ENCODE results near the gene TMEM9. TPM values are rescaled to one million over a fixed set of nuclear protein-coding genes. Genes with fewer than 3 reads are reported as not detected.

Gene TMEM9
- total RNA-seq, 1 donor = 52.2 TPM

- TF ChIP-seq CTCF (IDR thresholded peaks at IDR 0.05; ENCODE audit: insufficient read depth, low read depth, low read length) = no peak
- DNase-seq (ENCODE audit: low read depth) = no peak
- no peak overlapping the region for H3K4me3 ChIP-seq (ENCODE audit: low read depth, low read length)
These were observed 6.8 kb downstream of the TMEM9 start for GRCh38 chr1:201147396-201148015.

- TF ChIP-seq CTCF (IDR thresholded peaks at IDR 0.05; ENCODE audit: insufficient read depth, low read depth, low read length) = no peak
- H3K4me3 ChIP-seq (ENCODE audit: low read depth, low read length) = no peak overlapping the region
- DNase-seq (ENCODE audit: low read depth) = no peak
These were observed 7.5 kb downstream of the TMEM9 start for GRCh38 chr1:201146626-201147390.

GRCh38 chr1:201145816-201146215, 8.5 kb downstream of the TMEM9 start:
- no peak overlapping the region for H3K4me3 ChIP-seq (ENCODE audit: low read depth, low read length)
- TF ChIP-seq CTCF (IDR thresholded peaks at IDR 0.05; ENCODE audit: insufficient read depth, low read depth, low read length) = no peak
- no peak for DNase-seq (ENCODE audit: low read depth)

- no peak for TF ChIP-seq CTCF (IDR thresholded peaks at IDR 0.05; ENCODE audit: insufficient read depth, low read depth, low read length)
- no peak for DNase-seq (ENCODE audit: low read depth)
- no peak overlapping the region for H3K4me3 ChIP-seq (ENCODE audit: low read depth, low read length)
These were observed 9.1 kb downstream of the TMEM9 start for GRCh38 chr1:201145132-201145531.

- DNase-seq (ENCODE audit: low read depth) = no peak
- TF ChIP-seq CTCF (IDR thresholded peaks at IDR 0.05; ENCODE audit: insufficient read depth, low read depth, low read length) = no peak
- H3K4me3 ChIP-seq (ENCODE audit: low read depth, low read length) = no peak overlapping the region
These were observed 9.6 kb downstream of the TMEM9 start for GRCh38 chr1:201144701-201145100.

GRCh38 chr1:201143726-201144635, 10.3 kb downstream of the TMEM9 start:
- TF ChIP-seq CTCF (IDR thresholded peaks at IDR 0.05; ENCODE audit: insufficient read depth, low read depth, low read length) = no peak
- DNase-seq (ENCODE audit: low read depth) = no peak
- H3K4me3 ChIP-seq (ENCODE audit: low read depth, low read length) = no peak overlapping the region
